ENCODE data around the gene PTGER1. TPM values are rescaled to one million over a fixed set of nuclear protein-coding genes. Genes with fewer than 3 reads are reported as not detected.

Gene PTGER1
- total and polyA plus RNA-seq, 9 of the 15 experiments (the other 6 are each of a cell fraction or from before 2014, with no cell fraction given): 0.06 to 0.36 (median 0.31) TPM; not detected in 5

- H3K36me3 ChIP-seq (ENCODE audit: control insufficient read depth, insufficient read depth, low read length): no peaks in the 10 kb centered on the region
- no peaks in the 10 kb centered on the region; the same call in 1 of the 2 replicates for H4K20me1 ChIP-seq (replicated peaks; ENCODE audit: control insufficient read depth, insufficient read depth, low read length)
- TF ChIP-seq CEBPB (tag; IDR thresholded peaks at IDR 0.05) (peak; percentile 68), CREBBP (IDR thresholded peaks at IDR 0.05; ENCODE audit: low read depth, low read length) (no peak), BCOR (IDR thresholded peaks at IDR 0.05) (peak; percentile 42; the same call in 1 of the 2 replicates), ETV6 (IDR thresholded peaks at IDR 0.05; ENCODE audit: borderline replicate concordance in 1 of 2, low read depth in 2 of 2, low read length in 1 of 2) (no peak), ETV6 (CRISPR knock-in tag; IDR thresholded peaks at IDR 0.05; ENCODE audit: borderline replicate concordance) (no peak), RBM25 (IDR thresholded peaks at IDR 0.05; ENCODE audit: low read depth, low read length, severe bottlenecking) (peak; percentile 64), ZNF232 (CRISPR knock-in tag; IDR thresholded peaks at IDR 0.05) (no peak), ZNF695 (CRISPR knock-in tag; IDR thresholded peaks at IDR 0.05) (no peak), GATAD2A (IDR thresholded peaks at IDR 0.05) (no peak), SRF (CRISPR knock-in tag; IDR thresholded peaks at IDR 0.05) (no peak), HMGXB4 (CRISPR knock-in tag; IDR thresholded peaks at IDR 0.05) (no peak)
- TF ChIP-seq, protein P1, sequence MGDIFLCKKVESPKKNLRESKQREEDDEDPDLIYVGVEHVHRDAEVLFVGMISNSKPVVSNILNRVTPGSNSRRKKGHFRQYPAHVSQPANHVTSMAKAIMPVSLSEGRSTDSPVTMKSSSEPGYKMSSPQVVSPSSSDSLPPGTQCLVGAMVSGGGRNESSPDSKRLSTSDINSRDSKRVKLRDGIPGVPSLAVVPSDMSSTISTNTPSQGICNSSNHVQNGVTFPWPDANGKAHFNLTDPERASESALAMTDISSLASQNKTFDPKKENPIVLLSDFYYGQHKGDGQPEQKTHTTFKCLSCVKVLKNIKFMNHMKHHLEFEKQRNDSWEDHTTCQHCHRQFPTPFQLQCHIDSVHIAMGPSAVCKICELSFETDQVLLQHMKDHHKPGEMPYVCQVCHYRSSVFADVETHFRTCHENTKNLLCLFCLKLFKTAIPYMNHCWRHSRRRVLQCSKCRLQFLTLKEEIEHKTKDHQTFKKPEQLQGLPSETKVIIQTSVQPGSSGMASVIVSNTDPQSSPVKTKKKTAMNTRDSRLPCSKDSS (IDR thresholded peaks at IDR 0.05; ENCODE audit: low read depth, partially characterized antibody): no peak
- intact Hi-C loops (cut with micrococcal nuclease) (no loop called here), in situ Hi-C loops (cut with MboI) (no loop called here)
- ChIA-PET POLR2A (interaction anchor here (1.0 to 7.5 kb wide), 2 partner anchors 14 to 35 kb away, joined by 3 to 70 read pairs; partner anchors contain the start of gene DNAJB1), CTCF (ENCODE audit: low intra/inter-chr PET ratio) (no interaction called here)
- BruUV-seq (replicated peaks): no TSS peak
- H3K4me3 ChIP-seq: no peak overlapping the region
- H3K4me2 ChIP-seq (ENCODE audit: insufficient read depth, low read length): no peak overlapping the region
- FAIRE-seq (no peak), DNase-seq (ENCODE audit: extremely low read depth in 1 of 4, low spot score in 3 of 4) (no peak), ATAC-seq (no peak)
- no peaks in the 10 kb centered on the region for H3K9me3 ChIP-seq (replicated peaks; ENCODE audit: control insufficient read depth, insufficient read depth, low read depth, low read length)
- H3K27ac ChIP-seq (ENCODE audit: extremely low read depth, low read depth, low read length): no peak overlapping the region
- H3K27me3 ChIP-seq (ENCODE audit: control insufficient read depth in 2 of 2, insufficient read depth in 2 of 2, low read length in 2 of 2): no peaks in the 10 kb centered on the region
- H3K9ac ChIP-seq (ENCODE audit: insufficient read depth in 1 of 2, low read depth in 2 of 2, low read length in 2 of 2): peak overlapping the region in 1 of 2 experiments; percentile 20; a peak in 1 of 4 replicates
- WGBS (ENCODE audit: insufficient coverage, low coverage, missing lambda C conversion rate): 42% methylated on average over 11 of the region's 11 CpGs
- no peaks in the 10 kb centered on the region for H3K9me1 ChIP-seq (ENCODE audit: control insufficient read depth, insufficient read depth, low read length)
- H3K4me1 ChIP-seq (replicated peaks in 1 of 2; ENCODE audit: control insufficient read depth in 2 of 2, insufficient read depth in 2 of 2, low read length in 2 of 2): peaks cover 13 to 19% of the 10 kb centered on the region in 2 experiments; a peak in 4 of 5 replicates
- H2AFZ ChIP-seq (ENCODE audit: low read depth, low read length): no peak overlapping the region
- H3K79me2 ChIP-seq (ENCODE audit: control insufficient read depth, insufficient read depth, low read length): no peaks in the 10 kb centered on the region
Measured at GRCh38 chr19:14502334-14503092, 27.4 kb upstream of the PTGER1 start.
